Hematopoietic multipotent progenitor cell treated with erythropoietin and hydrocortisone succinate and interleukin-3 and kit ligand, for 4 days (in vitro differentiated cells): ENCODE measurements around the gene PALS1.
"Not testable (repeated sequence)": the region's sequence is repeated elsewhere in the genome, so short reads cannot be mapped to it uniquely, and the experiment has no call there.

Experiments used
- DNase-seq: peaks from one replicate; pipeline ENCODE4 v3.0.0-alpha.2; 2015

The PALS1 gene

DNA sequence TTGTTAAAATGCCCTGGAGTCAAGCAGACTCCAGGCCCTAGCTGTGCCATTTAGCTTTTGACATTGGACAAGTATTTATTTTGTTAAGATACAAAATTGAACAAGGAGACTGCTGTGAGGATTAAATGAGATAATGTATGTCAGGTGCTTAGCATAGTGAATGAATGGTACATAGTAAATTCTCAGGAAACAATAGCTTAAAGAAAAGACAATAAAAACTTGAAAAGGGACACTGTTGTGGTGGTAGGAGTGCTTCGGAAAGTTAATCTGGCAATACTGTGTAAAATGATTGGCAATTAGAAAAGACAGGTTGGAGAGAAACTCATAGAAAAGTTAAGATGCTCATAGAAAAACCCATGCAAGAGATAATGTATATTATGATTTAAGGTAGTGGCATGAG lies 19.7 kb downstream of the PALS1 start:
- no peak for DNase-seq

DNA sequence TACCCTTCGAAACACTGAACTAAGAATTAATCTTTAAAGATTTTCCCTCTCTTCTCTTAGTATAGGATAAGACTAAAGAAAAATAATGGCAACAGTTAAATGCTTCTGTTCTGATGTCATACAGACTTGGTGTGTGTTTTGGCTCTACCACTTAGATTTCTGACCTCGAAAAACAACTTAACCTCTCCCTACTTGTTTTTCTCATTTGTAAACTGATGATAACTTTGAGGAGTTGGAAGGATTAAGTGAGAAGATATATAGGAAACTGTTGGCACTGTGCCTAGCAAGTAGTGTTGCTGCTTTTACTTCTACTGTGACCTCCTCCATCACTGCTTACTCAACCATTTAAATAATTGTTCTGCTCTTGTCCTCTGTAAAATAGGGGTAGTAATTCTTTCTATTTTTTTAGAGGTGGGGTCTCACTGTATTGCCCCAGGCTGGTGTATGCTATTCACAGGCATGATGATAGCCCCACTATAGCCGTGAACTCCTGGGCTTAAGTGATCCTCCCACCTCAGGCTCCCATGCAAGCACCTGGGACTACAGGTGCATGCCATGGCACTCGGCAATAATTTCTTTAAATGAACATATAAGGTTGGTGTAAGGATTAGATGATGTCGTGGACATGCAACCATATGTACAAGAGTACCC lies 22.4 kb downstream of the PALS1 start:
- no peak for DNase-seq

DNA sequence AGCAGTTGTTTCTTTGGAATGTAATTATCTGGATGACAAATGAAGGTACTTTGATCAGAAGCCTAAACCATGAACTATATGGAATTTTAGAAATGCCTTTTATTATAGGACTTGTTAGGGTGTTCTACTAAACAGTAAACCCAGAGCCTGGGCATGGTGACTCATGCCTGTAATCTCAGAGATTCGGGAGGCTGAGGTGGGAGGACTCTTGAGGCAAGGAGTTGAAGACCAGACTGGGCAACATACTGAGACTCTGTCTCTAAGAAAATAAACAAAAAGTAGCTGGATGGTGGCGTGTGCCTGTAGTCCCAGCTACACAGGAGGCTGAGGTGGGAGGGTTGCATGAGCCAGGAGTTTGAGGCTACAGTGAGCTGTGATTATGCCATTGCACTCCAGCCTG lies 23.9 kb downstream of the PALS1 start:
- peak; percentile 18 for DNase-seq

DNA sequence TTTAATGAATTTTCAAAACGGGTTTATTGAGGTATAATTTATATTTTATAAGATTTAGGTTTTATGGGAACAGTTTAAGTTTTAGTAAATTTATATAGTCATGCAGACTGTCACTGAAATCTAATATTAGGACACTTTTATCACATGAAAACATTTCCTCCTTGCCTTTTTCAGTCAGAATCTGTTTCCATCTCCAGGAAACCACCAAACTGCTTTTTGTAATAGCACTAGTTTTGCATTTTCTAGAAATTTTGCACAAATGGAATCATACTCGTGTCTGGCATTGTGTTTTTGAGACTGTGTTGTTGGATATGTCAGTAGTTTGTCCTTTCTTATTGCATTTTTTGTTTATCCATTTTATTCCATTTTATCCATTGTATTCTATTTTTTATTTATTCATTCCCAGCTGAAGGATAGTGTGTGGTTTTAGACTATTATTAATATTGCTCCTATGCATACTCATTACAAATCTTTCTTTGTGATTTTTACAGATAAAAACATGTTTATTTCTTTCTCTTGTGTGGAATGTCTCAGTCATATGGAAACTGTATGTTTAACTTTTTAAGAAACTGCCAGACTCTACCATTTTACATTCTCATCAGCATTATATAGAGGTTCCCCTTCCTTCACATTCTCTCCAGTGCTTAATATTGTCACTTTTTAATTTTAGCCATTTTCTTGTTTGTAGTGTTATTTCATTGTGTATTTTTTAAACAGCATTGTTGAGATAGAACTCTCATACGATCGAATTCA lies 26.5 kb downstream of the PALS1 start:
- peak; percentile 44 for DNase-seq

DNA sequence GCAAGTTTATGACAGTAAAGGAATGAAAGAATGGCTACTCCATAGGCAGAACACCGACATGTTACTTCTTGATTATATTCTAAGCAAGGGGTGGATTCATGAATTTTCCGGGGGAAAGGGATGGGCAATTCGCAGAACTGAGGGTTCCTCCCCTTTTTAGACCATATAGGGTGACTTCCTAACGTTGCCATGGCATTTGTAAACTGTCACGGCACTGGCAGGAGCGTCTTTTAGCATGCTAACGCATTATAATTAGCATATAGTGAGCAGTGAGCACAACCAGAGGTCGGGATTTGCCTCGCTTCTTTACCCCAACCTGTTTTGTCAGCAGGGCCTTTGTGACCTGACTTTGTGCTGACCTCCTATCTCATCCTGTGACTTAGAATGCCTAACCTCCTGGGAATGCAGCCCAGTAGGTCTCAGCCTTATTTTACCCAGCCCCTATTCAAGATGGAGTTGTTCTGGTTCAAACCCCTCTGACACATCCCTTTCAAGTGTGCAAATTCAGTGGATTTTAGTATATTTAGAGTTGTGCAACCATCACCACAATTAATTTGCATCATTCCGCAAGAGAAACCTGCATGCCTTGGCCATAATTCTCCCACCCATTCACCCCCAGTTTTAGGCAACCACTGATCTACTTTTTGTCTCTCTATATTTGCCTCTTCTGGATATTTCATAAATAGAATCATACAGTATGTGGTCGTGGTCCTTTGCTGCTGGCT lies 27.4 kb downstream of the PALS1 start:
- peak; percentile 55 for DNase-seq

DNA sequence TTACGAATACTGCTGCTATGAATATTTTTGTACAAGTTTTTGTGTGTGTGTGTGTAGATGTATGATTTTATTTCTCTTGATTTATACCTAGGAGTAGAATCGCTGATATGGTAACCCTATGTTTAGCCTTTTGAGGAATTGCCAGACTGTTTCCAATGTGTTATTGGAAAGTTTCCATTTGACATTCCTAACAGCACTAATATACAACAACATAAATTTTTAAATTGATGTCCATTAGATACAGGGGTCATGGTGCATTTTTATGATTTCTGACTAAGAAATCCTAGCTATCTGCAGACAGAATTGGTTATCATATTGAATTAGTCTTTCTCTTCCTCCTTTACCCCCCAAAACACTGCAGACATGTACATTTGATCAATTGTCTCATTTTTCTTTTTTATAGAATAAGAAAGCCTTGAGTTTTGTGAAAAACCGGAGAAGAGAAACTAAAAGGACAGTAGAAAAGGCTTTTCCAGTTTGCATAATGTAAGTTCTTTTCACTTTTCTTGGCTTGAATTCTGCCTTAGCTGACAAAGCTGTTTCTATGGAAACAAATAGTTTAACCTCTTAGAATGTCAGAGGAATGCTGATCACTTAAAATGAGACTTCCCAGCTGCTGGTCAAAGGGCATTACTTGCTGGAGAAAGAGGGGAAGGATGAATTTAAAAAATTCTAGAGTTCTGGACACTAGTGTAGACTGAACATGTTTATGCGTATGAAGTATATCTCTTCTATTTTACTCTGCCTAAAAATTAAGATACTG lies 28.2 kb downstream of the PALS1 start:
- no peak for DNase-seq

DNA sequence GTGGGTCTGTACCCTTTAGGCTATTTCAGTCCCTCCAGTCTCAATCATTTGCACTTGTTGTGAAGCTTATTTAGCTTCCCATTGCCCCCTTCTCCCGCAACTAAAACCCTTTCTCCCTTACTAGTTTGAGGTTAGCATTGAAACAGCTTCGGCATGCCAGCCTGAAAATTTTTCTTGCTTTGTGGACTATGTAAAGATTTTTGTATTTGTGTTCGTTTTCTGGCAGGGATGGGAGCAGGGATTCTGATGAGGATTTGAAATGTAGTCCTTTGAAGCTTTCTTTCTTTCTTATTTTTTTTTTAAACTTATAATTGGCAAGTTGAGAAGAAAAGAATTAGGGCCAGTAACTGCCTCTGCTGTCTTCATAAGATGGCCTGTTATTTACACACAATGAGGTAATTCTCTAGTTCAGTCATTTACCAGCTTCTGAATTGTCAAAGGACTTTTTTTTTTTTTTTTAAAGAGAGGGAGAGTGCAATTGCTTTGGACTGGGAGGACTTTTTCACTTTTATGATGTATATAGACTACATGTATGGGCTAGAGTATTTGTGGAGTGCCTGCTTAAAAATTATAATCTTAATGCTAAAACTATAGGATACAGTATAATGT lies 29.0 kb downstream of the PALS1 start:
- no peak for DNase-seq

DNA sequence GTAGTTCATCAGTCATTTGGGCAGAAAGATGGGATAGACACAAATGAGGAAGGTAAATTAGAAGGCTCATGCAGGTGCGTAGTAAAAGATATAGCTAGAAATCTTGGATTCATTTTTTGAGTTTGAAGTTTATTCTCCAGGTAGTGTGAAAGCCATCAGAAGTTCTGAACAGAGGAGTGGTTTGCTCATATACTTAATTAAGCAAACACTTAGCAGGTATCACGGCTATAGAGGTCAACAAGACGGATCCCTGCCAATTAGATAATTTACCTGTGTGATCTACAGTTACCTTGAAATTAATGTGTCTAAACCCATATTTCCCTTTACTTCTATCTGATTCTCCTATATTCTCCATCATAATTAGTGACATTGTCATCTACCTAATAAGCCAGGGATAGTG lies 29.7 kb downstream of the PALS1 start:
- DNase-seq = no peak

DNA sequence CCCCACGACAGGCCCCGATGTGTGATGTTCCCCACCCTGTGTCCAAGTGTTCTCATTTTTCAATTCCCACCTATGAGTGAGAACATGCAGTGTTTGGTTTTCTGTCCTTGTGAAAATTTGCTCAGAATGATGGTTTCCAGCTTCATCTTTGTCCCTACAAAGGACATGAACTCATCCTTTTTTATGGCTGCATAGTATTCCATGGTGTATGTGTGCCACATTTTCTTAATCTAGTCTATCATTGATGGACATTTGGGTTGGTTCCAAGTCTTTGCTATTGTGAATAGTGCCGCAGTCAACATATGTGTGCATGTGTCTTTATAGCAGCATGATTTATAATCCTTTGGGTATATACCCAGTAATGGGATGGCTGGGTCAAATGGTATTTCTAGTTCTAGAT lies 32.0 kb downstream of the PALS1 start:
- DNase-seq = not testable (repeated sequence)

DNA sequence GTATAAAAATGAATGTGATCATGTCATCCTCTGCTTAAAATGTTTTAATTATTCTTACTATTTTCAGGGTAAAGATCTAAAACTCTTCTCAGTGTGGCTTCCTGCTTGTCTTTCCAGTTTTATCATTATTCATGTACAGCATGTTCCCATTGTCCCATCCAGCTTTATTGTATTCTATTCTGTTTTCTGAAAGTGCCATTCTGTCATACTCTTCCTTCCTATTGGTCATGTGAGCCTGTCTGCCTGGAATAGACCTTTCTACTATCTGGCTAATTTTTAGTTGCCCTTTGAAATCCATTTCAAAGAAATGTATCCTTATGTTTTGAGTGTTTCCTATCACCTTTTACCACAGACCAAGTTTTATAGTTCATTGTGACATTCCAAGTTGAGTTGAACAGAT lies 34.9 kb downstream of the PALS1 start:
- no peak for DNase-seq

DNA sequence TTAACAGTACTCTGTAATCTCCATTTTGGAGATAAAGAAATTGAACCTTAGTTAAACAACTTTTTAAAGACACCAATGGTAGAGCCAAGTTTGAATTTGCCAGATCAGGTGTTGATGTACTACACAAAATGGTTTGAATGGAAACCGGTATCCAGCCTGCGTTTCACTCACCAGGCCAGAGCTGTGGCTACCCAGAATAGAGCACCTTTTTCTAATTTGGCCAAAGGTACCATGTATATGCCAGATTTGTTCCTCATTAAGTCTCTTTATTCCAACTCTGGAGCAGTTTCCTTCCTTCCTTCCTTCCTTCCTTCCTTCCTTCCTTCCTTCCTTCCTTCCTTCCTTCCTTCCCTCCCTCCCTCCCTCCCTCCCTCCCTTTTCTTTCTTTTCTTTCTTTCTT lies 39.3 kb downstream of the PALS1 start:
- DNase-seq = no peak

DNA sequence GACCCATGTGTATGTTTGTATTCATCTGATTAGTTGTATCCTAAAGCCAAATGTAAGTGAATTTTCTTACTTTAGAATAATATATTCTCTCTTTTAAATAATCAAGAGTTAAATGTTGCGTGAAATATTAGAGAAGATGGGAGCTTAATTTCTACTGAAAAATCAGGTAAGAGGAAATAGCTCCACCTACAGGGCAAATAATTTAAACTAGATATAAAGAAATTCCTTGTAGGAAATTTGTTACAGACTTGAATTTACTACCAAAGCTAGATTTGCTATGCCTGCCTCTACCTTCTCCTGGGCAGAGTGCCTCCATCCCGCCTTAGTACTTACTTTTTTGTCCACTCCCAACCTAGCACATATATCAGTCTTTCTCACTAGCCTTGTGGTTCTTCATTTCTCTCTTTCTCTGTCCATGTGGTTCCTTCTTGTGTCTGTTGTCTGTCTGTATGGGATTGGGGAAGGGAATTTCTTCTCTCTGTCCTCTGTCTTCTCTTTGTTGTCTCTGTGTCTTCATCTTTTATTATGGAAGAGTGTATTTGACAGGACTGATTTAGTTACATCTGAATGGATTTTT lies 44.7 kb downstream of the PALS1 start:
- peak; percentile 78 for DNase-seq
